NT2/D1 (cell line): Measurements from ENCODE around the gene FGFBP3.

ENCODE experiments used
- SUZ12 ChIP-seq: IDR thresholded peaks from 2 replicates; pipeline ENCODE4 v1.6.1; 2011; ENCODE audit not compliant: insufficient read length, insufficient read depth; ENCODE audit errors: extremely low read depth
- ZNF274 ChIP-seq: IDR thresholded peaks from 2 replicates; pipeline ENCODE4 v1.6.1; 2011; ENCODE audit warnings: mild to moderate bottlenecking, low read depth, low read length

- TF ChIP-seq ZNF274 (no peak), SUZ12 (no peak)
These were observed 22.4 kb upstream of the FGFBP3 start for GRCh38 chr10:91931526-91932190.
